ENCODE results near the gene RPL37. TPM values are rescaled to one million over a fixed set of nuclear protein-coding genes. Genes with fewer than 3 reads are reported as not detected.
A peak's percentile ranks its signal among the peaks of the same experiment; 100 is the strongest.
"Not testable (repeated sequence)": the region's sequence is repeated elsewhere in the genome, so short reads cannot be mapped to it uniquely, and the experiment has no call there.

RPL37 gene
- total RNA-seq, 1 experiment from 2014 or later = 4,417 TPM

GRCh38 chr5:40834391-40834848, 602 bp downstream of the RPL37 start:
- DNase-seq (ENCODE audit: extremely low read depth, low read depth) = no peak

DNA sequence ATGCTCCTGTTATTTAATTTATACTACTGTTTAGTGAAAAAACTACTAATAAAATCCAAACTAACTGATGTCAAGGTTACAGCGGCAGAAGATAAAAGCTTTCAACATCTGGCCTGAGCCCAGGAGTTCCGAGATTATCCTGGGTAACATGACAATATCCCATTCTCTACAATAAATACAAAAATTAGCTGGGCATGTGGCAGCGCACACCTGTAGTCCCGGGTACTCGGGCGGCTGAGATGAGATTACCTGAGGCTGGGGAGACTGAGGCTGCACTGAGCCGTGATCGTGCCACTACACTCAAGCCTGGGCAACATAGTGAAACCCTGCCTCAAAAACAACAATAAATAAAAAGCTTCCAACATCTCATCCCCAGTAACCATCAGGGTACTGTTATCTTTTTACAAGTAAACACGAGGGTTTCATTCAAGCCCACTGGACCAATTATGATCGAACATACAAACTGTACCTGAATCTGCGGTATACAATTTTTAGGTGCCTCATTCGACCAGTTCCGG, 1.3 kb downstream of the RPL37 start:
- no peak for DNase-seq (ENCODE audit: extremely low read depth, low read depth)

GRCh38 chr5:40832345-40832744, 2.7 kb downstream of the RPL37 start:
- DNase-seq (ENCODE audit: extremely low read depth, low read depth) = no peak

- no peak for DNase-seq (ENCODE audit: extremely low read depth, low read depth)
These were observed 3.4 kb downstream of the RPL37 start for GRCh38 chr5:40831346-40832210.

DNA sequence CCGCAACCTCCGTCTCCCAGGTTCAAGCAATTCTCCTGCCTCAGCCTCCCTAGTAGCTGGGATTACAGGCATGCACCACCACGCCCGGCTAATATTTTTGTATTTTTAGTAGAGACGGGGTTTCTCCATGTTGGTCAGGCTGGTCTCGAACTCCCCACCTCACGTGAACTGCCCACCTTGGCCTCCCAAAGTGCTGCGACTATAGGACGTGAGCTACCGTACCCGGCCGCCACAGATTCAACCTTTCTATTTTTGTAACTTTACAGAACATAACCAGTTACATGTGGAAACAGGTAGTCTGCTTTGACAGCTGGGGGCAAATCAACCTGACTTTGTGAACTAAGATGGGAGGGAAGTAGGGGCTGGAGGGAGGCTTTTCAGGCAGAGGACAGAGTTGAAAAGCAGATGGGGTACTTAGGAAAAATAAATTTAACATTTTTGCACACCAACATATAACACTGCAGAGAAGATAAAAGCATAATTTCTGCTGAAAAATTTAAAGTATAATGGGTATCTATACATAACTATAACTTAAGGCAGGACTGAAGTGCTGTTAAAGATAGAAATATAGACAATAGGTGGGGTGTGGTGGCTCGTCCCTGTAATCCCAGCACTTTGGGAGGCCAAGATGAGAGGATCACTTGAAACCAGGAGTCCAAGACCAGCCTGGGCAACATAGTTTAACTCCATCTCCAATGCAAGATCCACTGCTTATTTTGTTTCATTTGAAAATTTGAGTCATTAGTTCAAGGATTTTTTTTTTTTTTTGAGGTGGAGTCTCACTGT, 5.1 kb downstream of the RPL37 start:
- DNase-seq (ENCODE audit: extremely low read depth, low read depth) = no peak

DNA sequence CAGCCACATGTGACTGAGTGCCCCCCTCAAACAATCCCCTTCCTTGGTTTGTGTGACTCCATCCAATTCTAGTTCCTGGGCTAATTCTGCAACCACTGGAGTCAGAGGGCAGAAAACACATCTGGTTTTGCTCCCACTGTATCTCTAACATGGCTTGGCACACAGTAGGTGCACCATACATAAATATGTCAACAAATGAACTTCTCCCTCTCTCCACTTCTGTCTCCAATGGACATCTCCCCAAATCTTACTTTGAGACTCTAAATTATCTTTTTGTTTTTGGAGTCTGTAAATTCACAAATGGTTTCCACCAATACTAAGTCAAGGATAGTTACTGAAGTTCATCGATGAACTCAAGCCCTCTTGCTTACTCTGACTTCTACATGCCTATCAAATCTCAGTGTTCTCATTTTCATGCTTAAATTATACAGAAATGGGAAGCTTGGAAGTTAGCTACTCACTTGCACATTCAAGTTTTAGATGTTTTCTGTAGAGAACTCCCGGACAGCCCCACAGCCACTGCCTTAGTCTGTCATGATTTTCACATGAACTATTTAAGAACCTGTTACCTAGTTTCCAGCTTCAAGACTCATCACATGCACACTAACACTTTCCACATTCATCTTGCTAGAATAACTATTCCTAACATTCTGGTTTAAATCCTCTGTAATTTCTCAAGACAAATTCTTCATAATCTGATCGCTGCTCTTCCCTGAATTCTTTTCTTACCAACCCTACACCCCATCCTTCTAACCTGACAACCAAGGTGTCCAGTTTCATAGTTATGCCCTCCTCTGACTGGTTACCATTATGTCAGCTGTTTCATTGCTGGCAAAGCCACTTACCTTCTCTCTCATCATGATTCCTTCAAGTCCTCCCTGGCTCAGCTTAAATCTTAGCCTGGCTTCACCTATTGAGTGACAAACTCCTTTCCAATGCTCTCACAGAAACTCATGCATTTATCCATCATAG, 6.0 kb downstream of the RPL37 start:
- DNase-seq (ENCODE audit: extremely low read depth, low read depth) = no peak

DNA sequence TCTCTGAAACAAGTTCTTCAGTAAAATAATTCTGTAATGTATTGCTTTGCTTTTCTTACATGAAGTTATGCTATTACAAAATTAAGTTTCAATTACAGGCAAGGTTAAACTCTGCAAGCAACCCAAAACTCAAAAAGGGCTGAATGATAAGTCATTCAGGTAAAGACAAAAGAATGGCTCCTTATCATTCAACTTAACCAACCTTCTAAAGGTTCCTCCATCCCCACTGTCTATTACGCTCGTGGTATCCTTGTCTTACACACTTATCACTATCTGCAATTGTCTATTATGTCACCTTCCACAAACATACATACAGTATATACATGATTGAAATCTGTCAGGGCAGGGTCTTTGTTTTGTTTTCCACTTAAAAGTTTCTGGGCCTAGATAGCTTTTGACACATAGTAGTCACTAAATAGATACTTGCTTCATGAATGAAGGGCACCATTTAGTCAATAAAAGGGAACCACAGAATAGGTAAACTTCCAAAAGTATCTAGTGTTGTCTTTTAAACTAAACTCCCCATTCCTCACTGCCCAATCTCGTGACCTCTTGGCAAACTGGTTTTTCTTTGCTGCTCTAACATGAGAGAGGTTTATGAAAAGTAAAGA, 6.9 kb downstream of the RPL37 start:
- no peak for DNase-seq (ENCODE audit: extremely low read depth, low read depth)

- no peak for DNase-seq (ENCODE audit: extremely low read depth, low read depth)
These were observed 7.6 kb downstream of the RPL37 start for GRCh38 chr5:40827188-40827977.

DNA sequence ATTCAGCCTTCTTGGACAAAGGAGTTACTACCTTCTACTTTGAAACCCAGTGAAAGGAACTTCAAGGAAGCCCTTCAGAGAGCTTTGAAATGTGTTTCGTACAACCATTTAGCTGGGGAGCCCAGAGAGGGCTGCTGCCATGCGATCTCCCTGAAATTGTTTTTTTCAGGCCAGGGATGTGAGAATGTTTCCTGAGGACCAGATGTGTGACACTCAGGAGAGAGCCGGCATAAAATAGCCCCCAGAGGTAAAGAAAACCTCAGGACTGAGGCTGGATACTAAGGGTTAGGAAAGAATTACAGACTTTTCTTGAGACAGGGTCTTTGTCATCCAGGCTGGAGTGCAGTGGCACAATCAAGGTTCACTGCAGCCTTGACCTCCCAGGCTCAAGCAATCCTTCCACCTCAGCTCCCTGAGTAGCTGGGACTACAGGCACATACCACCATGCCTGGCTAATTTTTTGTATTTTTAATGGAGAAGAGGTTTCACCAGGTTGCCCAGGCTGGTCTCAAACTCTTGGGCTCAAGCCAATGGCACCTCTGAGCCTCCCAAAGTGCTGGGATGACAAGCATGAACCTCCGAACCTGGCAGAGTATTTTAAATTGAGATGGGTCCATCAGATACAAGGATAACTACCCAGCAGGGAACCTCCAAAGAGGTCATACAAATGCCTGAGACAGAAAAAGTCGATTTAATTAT, 8.4 kb downstream of the RPL37 start:
- no peak for DNase-seq (ENCODE audit: extremely low read depth, low read depth)

GRCh38 chr5:40825461-40826043, 9.5 kb downstream of the RPL37 start:
- not testable (repeated sequence) for DNase-seq (ENCODE audit: extremely low read depth, low read depth)

DNA sequence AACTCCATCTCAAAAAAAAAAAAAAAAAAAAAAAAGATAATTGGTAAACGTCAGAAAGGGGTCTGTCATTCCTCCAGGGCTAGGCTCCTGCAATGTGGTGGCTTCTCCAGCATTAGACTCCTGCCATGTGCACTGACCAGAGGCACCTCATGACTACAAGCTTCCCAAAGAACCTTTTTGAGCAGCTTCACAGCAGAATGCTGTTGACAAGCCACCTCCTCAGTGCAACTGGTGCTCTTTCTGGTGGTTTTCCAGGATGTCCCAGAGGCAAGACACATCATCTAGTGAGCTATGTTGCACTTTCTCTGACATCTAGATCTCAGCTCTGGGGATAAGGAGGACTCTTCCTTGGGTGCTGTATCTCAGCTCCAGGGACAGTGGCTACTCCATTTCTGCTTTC, 11.6 kb downstream of the RPL37 start:
- no peak for DNase-seq (ENCODE audit: extremely low read depth, low read depth)

- no peak for DNase-seq (ENCODE audit: extremely low read depth, low read depth)
These were observed 21.2 kb downstream of the RPL37 start for GRCh38 chr5:40813698-40814281.

DNA sequence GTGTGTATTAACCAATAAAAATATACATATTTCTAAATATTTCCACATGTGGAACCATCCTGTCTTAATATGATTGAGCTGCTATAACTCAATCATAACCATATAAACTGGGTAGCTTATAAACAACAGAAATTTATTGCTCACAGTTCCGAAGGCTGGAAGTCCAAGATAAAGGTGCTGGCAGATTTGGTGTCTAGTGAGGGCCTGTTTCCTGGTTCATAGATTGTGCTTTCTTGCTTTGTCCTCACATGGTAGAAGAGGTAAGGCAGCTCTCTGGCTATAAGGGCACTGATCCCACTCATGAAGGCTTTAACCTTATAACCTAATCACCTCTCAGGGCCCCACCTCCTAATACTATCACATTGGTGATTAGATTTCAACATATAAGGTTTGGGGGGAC, 22.9 kb downstream of the RPL37 start:
- no peak for DNase-seq (ENCODE audit: extremely low read depth, low read depth)

DNA sequence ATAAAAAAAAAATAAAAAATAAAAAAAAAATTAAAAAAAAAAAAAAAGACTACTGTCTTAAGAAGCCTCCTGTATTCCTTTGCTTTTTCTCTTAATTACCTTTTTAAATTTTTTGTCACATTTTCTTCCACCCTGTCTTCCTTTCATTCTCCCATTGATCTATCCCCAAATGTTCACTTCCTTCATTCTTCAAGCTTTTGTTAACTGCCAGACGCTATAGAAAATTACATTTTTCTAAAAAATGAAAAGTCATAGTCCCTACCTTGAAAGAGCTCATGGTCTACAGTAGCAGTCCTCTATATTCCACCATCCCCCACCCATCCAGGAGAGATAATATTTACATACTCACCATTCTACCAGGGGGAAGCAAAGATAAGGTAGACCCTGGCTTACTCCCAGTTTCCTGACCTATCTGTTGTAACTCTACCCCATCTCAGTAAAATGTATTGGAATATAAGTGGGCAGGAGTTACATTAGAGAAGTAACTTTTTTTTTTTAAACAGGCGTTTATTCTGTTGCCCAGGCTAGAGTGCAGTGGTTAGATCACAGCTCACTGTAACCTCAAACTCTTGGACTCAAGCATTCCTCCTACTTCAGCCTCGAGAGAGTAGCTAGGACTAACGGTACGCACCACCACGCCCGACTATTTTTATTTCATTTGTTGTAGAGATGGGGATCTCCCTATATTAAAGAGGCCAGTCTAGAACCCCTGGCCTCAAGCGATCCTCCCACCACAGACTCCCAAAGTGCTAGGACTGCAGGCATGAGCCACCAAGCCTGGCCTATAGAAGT, 33.1 kb downstream of the RPL37 start:
- no peak for DNase-seq (ENCODE audit: extremely low read depth, low read depth)

DNA sequence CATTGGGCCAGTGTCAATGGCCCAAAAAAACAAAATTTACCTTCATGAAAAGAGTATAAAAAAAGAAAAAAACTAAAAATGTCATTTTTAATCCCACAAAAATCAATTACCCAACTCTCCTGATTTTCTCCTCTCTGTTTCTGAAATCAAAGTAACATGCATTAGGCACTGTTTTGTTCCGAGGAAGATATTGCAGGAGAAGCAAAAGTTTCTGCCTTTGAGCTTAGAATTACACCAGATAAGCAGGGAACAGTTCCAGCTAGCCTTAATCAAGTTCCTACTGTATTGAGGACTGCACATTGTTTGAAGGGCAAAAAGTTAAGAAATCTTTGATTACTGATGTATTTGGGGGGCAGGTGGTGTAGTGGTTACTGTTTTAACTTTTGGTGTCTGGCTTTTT, 35.8 kb downstream of the RPL37 start:
- DNase-seq (ENCODE audit: extremely low read depth, low read depth) = no peak

- DNase-seq (ENCODE audit: extremely low read depth, low read depth) = peak; percentile 60
These were observed 36.2 kb downstream of the RPL37 start for GRCh38 chr5:40798801-40799210.

Data from NCI-H460 (cell line).